Measurements from ENCODE around the gene CCDC201. TPM values are rescaled to one million over a fixed set of nuclear protein-coding genes. Genes with fewer than 3 reads are reported as not detected.

Gene CCDC201
- total and polyA plus RNA-seq, 2 donors (not counting 3 experiments of a cell fraction or from before 2014, with no cell fraction given), result not detected

DNA sequence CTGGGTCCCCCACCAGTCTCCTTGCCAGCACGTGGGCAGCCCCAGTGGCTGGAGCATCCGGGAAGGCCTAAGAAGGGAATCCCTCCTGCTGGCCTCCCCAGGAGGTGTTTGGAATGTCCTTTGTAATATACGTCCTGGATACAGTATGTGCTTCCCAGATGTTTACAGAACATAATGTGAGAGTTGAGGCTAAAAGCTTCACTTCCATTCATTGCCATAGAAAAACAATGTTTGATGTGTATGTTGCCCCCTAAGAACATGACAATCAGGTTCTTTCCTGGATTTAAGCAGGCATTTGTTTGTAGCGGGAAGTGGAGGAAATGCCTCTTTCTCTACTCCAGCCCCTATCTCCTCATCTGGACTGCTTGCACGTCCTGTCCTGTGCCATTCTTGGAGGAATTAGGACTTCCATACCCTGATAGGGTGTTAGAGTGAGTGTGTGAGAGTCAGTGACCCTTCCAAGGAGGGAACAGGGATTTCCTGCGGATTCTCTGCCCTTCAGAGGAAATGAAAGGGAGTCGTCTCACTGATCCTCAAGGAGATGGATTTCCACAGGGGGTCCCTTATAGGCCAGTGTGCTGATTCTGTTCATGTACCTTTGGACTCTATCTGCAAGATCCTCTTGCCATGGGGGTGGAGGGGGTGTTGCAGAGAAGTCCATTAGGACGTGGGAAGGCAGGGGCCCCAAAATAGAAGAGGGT lies 16.6 kb upstream of the CCDC201 start:
- H3K4me2 ChIP-seq (ENCODE audit: insufficient read depth, low read length), result peak overlapping the region; percentile 39
- H3K36me3 ChIP-seq (ENCODE audit: control insufficient read depth in 2 of 2, extremely low read depth in 1 of 2, insufficient read depth in 2 of 2, low read length in 2 of 2), result no peaks in the 10 kb centered on the region
- intact Hi-C loops (cut with micrococcal nuclease) (loop anchor here (1.0 to 5.0 kb wide), 4 partner anchors 15 to 1363 kb away; no protein-coding TSS in a partner anchor), dilution Hi-C loops (cut with MboI; ENCODE audit: extremely low pct_ligation_motif_present, low sequenced_read_pairs) (no loop called here)
- no peaks in the 10 kb centered on the region for H3K27me3 ChIP-seq (ENCODE audit: control insufficient read depth in 2 of 2, insufficient read depth in 2 of 2, low read length in 2 of 2)
- DNase-seq (ENCODE audit: low read depth, low spot score) (peak; percentile 35), FAIRE-seq (peak; percentile 93)
- peak overlapping the region; percentile 85 for H2AFZ ChIP-seq (ENCODE audit: low read depth, low read length)
- H3K4me3 ChIP-seq (replicated peaks in 1 of 3; ENCODE audit: insufficient read depth in 1 of 3, low read depth in 1 of 3, low read length in 3 of 3), result peak overlapping the region in 1 of 3 experiments; percentile 14
- BruUV-seq (replicated peaks), result TSS peak; percentile 24
- ChIA-PET POLR2A (no interaction called here), CTCF (interaction anchor here (1.0 to 6.1 kb wide), 6 partner anchors 12 to 1211 kb away, joined by 4 to 100 read pairs (median 6); partner anchors contain the start of gene IGFBP3)
- H3K9ac ChIP-seq (replicated peaks; ENCODE audit: extremely low read depth, insufficient read depth, low read length), result peak overlapping the region; percentile 59
- peak overlapping the region; percentile 85 for H3K27ac ChIP-seq (ENCODE audit: insufficient read depth, low read depth, low read length)
- H3K9me1 ChIP-seq (replicated peaks; ENCODE audit: control insufficient read depth, extremely low read depth, insufficient read depth, low read length), result no peaks in the 10 kb centered on the region
- TF ChIP-seq JUN (IDR thresholded peaks at IDR 0.05; ENCODE audit: borderline replicate concordance, insufficient read depth, insufficient read length, low read depth) (peak; percentile 18), EZH2 (IDR thresholded peaks at IDR 0.05; ENCODE audit: borderline replicate concordance, low read depth, low read length, severe bottlenecking) (no peak), GATA2 (IDR thresholded peaks at IDR 0.05; ENCODE audit: insufficient read depth, insufficient read length, low read depth, low read length) (peak; percentile 93), POLR2AphosphoS5 (IDR thresholded peaks at IDR 0.05; ENCODE audit: insufficient read depth, low read depth, low read length) (peak; percentile 60)
- H3K9me3 ChIP-seq (replicated peaks; ENCODE audit: control insufficient read depth, insufficient read depth, low read length), result no peaks in the 10 kb centered on the region
- H4K20me1 ChIP-seq (replicated peaks; ENCODE audit: control insufficient read depth, extremely low read depth, insufficient read depth, low read length), result no peaks in the 10 kb centered on the region
- peaks cover 52% of the 10 kb centered on the region for H3K4me1 ChIP-seq (ENCODE audit: control insufficient read depth, extremely low read depth, insufficient read depth, low read length)
- no peaks in the 10 kb centered on the region for H3K79me2 ChIP-seq (ENCODE audit: control insufficient read depth, insufficient read depth, low read length)

DNA sequence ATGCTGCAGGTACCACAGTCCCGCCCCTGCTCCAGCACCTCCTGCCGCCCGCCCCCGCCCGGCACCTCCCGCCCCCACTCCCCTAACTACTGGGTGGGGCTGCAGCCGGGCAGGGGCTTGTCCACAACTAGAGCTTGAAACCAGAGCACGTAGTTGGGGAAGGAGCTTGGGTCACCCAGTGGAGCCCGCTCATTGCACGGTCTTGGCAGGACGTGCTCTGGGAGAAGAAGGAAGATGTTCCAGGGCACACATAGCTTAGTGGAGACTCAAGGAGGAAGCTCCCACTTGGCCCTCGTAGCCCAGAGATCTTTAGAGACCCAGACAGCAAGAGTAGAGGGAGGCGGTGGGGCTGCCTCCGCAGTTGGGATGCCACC lies 16.1 kb upstream of the CCDC201 start:
- TF ChIP-seq GATA2 (IDR thresholded peaks at IDR 0.05; ENCODE audit: insufficient read depth, insufficient read length, low read depth, low read length), result no peak
- no peak for TF ChIP-seq MYC (IDR thresholded peaks at IDR 0.05; ENCODE audit: low read depth, low read length)
- no peak for TF ChIP-seq EZH2 (IDR thresholded peaks at IDR 0.05; ENCODE audit: borderline replicate concordance, low read depth, low read length, severe bottlenecking)
- no peak for TF ChIP-seq POLR2A (IDR thresholded peaks at IDR 0.05; ENCODE audit: low read depth, low read length)
- TF ChIP-seq, protein P1, sequence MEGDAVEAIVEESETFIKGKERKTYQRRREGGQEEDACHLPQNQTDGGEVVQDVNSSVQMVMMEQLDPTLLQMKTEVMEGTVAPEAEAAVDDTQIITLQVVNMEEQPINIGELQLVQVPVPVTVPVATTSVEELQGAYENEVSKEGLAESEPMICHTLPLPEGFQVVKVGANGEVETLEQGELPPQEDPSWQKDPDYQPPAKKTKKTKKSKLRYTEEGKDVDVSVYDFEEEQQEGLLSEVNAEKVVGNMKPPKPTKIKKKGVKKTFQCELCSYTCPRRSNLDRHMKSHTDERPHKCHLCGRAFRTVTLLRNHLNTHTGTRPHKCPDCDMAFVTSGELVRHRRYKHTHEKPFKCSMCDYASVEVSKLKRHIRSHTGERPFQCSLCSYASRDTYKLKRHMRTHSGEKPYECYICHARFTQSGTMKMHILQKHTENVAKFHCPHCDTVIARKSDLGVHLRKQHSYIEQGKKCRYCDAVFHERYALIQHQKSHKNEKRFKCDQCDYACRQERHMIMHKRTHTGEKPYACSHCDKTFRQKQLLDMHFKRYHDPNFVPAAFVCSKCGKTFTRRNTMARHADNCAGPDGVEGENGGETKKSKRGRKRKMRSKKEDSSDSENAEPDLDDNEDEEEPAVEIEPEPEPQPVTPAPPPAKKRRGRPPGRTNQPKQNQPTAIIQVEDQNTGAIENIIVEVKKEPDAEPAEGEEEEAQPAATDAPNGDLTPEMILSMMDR (IDR thresholded peaks at IDR 0.05; ENCODE audit: extremely low read depth in 1 of 2, insufficient read depth in 1 of 2, low read depth in 1 of 2, low read length in 2 of 2), result no peak
- TF ChIP-seq, protein P2, sequence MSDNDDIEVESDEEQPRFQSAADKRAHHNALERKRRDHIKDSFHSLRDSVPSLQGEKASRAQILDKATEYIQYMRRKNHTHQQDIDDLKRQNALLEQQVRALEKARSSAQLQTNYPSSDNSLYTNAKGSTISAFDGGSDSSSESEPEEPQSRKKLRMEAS (IDR thresholded peaks at IDR 0.05; ENCODE audit: insufficient read depth, insufficient read length), result no peak
- no peak for TF ChIP-seq FOS (IDR thresholded peaks at IDR 0.05; ENCODE audit: borderline replicate concordance, insufficient read depth, low read length)
- no peak for TF ChIP-seq JUN (IDR thresholded peaks at IDR 0.05; ENCODE audit: borderline replicate concordance, insufficient read depth, insufficient read length, low read depth)
- DNase-seq (ENCODE audit: low read depth, low spot score) (no peak), FAIRE-seq (no peak)
- POLR2A ChIA-PET, result no interaction called here
- H3K4me1 ChIP-seq (ENCODE audit: control insufficient read depth, extremely low read depth, insufficient read depth, low read length), result peaks cover 52% of the 10 kb centered on the region
- peak overlapping the region; percentile 94 for H2AFZ ChIP-seq (ENCODE audit: low read depth, low read length)
- no peaks in the 10 kb centered on the region for H3K9me1 ChIP-seq (replicated peaks; ENCODE audit: control insufficient read depth, extremely low read depth, insufficient read depth, low read length)
- peak overlapping the region; percentile 59 for H3K9ac ChIP-seq (replicated peaks; ENCODE audit: extremely low read depth, insufficient read depth, low read length)
- intact Hi-C loops (cut with micrococcal nuclease), result loop anchor here (1.0 kb wide), 3 partner anchors 15 to 655 kb away; no protein-coding TSS in a partner anchor
- H3K9me3 ChIP-seq (replicated peaks; ENCODE audit: control insufficient read depth, insufficient read depth, low read length), result no peaks in the 10 kb centered on the region
- H3K79me2 ChIP-seq (ENCODE audit: control insufficient read depth, insufficient read depth, low read length), result no peaks in the 10 kb centered on the region
- H3K4me3 ChIP-seq (replicated peaks in 1 of 3; ENCODE audit: insufficient read depth in 1 of 3, low read depth in 1 of 3, low read length in 3 of 3), result peak overlapping the region in 2 of 3 experiments; percentile 14 to 43
- peak overlapping the region; percentile 85 for H3K27ac ChIP-seq (ENCODE audit: insufficient read depth, low read depth, low read length)
- dilution Hi-C loops (cut with MboI; ENCODE audit: extremely low pct_ligation_motif_present, low sequenced_read_pairs), result no loop called here
- H3K36me3 ChIP-seq (ENCODE audit: control insufficient read depth in 2 of 2, extremely low read depth in 1 of 2, insufficient read depth in 2 of 2, low read length in 2 of 2), result no peaks in the 10 kb centered on the region
- H3K4me2 ChIP-seq (ENCODE audit: insufficient read depth, low read length), result peak overlapping the region; percentile 80
- H3K27me3 ChIP-seq (ENCODE audit: control insufficient read depth in 2 of 2, insufficient read depth in 2 of 2, low read length in 2 of 2), result no peaks in the 10 kb centered on the region
- BruUV-seq (replicated peaks), result no TSS peak
- CTCF ChIA-PET, result interaction anchor here (1.0 to 6.1 kb wide), 6 partner anchors 12 to 1365 kb away, joined by 4 to 100 read pairs (median 6); partner anchors contain the start of gene IGFBP3
- no peaks in the 10 kb centered on the region for H4K20me1 ChIP-seq (replicated peaks; ENCODE audit: control insufficient read depth, extremely low read depth, insufficient read depth, low read length)

Measured in endothelial cell of umbilical vein (primary cell).